Iris pigment epithelial cell (primary cell): Measurements from ENCODE around the gene ST7.
"Not testable (repeated sequence)": the region's sequence is repeated elsewhere in the genome, so short reads cannot be mapped to it uniquely, and the experiment has no call there.

Experiments
- DNase-seq: peaks from one replicate; pipeline ENCODE4 v3.0.0-alpha.2; 2011; ENCODE audit warnings: low read depth

The ST7 gene

GRCh38 chr7:116951366-116952292, 1.7 kb upstream of the ST7 start:
- DNase-seq = no peak

DNA sequence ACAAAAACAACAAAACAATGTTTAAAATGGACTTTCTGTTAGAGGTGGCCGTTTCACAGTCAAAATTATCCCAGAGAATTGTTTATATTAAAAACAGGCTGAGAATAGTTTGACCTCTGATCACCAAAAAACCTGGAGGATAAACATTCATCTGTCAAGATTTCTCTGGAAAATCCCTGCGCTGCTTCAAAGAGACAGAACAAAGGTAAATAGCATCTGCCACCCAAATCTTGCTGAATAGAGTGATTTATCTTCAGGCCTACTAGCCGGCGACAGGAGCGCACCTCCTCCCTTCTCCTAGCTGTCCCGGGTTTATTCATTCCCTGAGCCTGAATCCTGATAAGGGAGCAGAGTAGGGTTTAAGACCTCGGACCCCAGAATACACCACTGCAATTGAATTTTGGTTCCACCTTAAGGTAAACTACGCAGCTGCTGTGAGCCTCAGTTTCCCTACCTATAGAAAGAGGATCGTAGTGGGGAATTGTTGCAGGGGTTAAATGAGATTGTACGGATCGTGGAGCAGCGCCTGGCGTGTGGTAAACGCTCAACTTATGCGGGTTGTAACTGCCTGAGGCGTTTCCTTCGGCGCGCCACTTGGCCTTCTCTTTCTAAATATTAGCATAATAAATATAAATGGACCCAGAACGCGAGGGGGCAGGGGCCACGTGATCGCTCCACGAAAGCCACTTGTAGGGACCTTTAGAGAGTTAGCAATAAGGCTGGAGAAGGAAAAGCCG, 498 bp upstream of the ST7 start:
- DNase-seq = peak; percentile 69

- DNase-seq = peak; percentile 86
Observed at GRCh38 chr7:116953906-116954838, 871 bp downstream of the ST7 start.

GRCh38 chr7:116955340-116955739, 2.0 kb downstream of the ST7 start:
- no peak for DNase-seq

DNA sequence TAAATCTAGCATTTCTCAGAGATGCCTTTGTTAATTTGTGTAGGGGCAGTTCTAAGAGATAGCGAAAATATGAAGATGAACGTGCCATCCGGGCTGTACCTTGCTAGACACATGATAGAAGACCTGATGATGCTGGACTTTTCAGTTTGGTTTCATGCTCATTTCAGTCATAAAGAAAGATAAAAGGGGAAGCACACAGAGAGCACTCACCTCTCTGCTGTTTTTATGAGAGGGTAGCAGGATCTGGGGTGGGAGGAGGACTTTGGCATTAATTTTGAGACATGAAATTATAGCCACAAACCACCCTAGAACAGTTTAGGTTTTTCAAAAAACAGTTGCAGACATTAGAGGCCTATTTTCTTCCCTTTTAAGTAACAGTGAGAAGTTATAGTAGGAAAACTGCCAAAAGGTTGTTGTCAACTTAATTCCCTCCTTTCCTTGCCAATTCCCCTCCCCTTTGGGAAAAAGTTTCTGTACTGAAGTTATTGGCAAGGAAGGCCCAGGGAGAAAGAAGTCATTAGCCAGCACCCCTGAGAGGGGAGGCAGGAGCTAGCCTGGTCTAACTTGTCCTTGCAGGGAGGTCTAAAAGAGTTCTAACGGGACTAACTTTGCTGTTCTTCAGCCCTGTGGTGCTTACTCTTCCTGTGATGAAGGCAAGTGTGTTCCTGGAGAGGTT, 2.6 kb downstream of the ST7 start:
- DNase-seq = no peak

GRCh38 chr7:116956477-116956804, 3.1 kb downstream of the ST7 start:
- no peak for DNase-seq

GRCh38 chr7:116957874-116958273, 4.6 kb downstream of the ST7 start:
- no peak for DNase-seq

DNA sequence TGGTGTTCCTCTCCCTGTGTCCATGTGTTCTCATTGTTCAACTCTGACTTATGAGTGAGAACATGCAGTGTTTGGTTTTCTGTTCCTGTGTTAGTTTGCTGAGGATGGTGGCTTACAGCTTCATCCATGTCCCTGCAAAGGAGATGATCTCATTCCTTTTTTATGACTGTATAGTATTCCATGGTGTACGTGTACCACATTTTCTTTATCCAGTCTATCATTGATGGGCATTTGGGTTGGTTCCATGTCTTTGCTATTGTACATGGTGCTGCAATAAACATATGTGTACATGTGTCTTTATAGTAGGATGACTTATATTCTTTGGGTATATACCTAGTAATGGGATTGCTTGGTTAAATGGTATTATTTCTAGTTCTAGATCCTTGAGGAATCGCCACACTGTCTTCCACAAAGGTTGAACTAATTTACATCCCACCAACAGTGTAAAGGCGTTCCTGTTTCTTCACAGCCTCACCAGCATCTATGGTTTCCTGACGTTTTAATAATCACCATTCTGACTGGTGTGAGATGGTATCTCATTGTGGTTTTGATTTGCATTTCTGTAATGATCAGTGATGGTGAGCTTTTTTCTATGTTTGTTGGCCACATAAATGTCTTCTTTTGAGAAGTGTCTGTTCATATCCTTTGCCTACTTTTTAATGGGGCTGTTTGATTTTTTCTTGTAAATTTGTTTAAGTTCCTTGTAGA, 8.8 kb downstream of the ST7 start:
- not testable (repeated sequence) for DNase-seq

DNA sequence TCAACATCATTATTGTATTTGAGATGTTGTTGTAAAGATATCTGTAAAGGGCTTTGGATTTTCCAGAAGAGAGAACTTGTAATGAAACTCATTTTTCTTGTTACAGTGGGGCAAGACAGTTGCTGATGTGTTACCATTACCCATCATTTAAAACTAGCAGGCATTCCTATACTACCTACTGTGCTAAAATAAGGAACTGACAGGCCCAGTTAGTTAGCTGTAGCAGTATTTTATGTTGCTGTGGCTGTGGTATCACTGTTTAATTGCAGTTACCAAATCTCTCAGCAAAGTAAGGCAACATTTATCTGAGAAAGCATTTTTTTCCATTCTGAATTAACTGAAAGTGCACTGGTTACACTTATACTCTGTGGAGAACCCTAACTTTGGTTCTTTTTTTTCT, 9.9 kb downstream of the ST7 start:
- no peak for DNase-seq

DNA sequence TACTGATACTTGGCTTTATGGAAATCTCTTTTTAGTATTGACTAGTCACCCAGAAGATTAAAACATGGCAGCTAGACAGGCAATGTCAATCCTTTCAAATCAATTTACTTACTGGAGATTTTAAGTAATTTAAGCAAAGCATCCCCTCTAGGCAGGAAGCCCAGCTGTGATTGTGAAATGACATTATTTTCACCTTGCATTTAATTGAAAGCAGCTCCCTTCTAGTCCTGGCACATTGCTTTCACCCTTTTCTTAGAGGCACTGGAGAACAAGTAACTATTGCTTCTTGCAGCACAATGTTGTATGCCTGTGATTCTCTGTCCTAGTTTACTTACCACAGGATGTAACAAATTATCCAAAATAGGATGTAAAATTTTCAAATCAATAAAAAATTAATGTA, 13.3 kb downstream of the ST7 start:
- DNase-seq = no peak

DNA sequence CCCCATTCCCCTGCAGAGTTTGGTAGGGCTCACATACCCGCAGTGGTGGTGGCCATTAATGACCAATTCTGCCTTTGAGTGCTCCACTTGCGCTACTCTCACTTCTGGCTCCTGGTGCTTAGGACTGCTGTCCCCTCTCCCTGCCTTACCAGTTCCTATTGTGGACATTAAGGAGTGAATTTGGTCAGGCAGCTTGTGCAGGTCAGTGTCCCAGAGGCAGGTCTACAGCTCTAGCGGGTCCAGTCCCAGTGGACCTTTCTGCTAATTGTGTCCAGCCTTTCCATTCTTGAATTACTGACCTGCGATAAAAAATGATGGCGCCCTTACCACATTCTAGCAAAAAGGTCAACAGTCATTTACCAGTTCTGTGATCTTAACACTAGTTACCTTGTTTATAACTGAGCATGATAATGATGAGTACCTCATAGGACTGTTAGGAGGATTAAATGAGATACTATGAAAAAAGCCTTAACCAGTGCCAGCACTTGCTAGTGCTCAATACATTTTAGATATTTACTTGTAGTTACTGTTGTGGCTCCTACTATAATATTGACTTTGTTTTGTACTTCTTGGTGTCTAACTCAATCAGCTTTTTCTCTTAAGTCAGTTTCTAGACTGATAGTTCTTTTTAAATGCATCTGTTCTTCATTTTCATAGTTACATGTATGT, 14.1 kb downstream of the ST7 start:
- no peak for DNase-seq

- no peak for DNase-seq
Observed at GRCh38 chr7:116967983-116968382, 14.7 kb downstream of the ST7 start.

DNA sequence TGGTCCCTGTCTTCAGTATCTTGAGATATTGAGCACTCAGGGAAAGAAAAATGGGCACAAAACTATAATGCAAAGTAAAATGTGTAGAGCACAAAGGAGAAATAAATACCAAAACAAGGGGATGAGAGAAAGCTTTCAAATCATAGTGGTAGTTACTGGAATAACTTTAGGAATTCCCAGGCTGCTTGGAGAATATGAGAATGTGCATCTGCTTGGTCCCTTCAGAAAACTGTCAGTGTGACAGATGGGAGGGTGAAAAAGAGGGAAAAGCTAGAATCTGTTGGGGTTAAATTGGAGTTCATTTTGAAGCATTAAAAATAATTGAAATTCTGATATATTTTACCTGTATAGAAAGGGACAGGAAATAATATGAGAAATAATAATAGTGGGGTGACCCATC, 15.3 kb downstream of the ST7 start:
- DNase-seq = no peak

GRCh38 chr7:116969371-116969902, 16.1 kb downstream of the ST7 start:
- no peak for DNase-seq

- no peak for DNase-seq
Observed at GRCh38 chr7:116970238-116970910, 17.1 kb downstream of the ST7 start.

GRCh38 chr7:116971153-116971552, 17.9 kb downstream of the ST7 start:
- not testable (repeated sequence) for DNase-seq

- DNase-seq = no peak
Observed at GRCh38 chr7:116971869-116972268, 18.6 kb downstream of the ST7 start.

- DNase-seq = not testable (repeated sequence)
Observed at GRCh38 chr7:116975024-116975423, 21.7 kb downstream of the ST7 start.

DNA sequence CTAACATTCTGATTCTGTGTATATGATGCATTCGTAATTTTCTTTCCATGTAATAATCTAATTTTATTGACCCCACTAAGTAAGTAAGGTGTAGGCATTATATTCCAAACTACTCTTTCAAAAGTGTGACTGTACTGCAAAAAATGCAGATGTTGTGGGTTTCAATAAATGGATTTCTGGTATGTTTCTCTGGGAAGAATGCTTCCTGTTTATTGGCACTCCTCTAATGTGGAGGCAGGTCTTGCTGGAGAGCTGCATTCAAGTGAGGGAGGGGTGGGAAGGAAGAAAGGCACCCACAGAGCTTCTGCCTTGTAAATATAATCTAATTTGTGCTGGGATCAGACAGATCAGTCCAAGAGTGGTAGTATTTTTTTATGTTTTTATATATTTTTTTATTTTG, 23.9 kb downstream of the ST7 start:
- DNase-seq = peak; percentile 54

- no peak for DNase-seq
Observed at GRCh38 chr7:116978006-116978405, 24.7 kb downstream of the ST7 start.
